Activated gamma-delta T cell (primary cell): ENCODE results near the gene RMRP.

ENCODE experiments used
- DNase-seq: peaks from one replicate; lab custom pipeline; 2025; lab: John Stamatoyannopoulos, UW

The RMRP gene

GRCh38 chr9:35686222-35687203 is 28.7 kb upstream of the RMRP start:
- no peak for DNase-seq

- DNase-seq: no peak
Measured at GRCh38 chr9:35685506-35685905, 27.7 kb upstream of the RMRP start.

GRCh38 chr9:35684921-35685320 is 27.1 kb upstream of the RMRP start:
- DNase-seq: no peak

GRCh38 chr9:35683323-35683722 is 25.5 kb upstream of the RMRP start:
- no peak for DNase-seq

- no peak for DNase-seq
Measured at GRCh38 chr9:35682520-35683315, 24.9 kb upstream of the RMRP start.

GRCh38 chr9:35682051-35682450 is 24.2 kb upstream of the RMRP start:
- no peak for DNase-seq

GRCh38 chr9:35681341-35682002 is 23.7 kb upstream of the RMRP start:
- no peak for DNase-seq

GRCh38 chr9:35680331-35681105 is 22.7 kb upstream of the RMRP start:
- DNase-seq: no peak

- DNase-seq: no peak
Measured at GRCh38 chr9:35679766-35680330, 22.0 kb upstream of the RMRP start.

GRCh38 chr9:35679091-35679490 is 21.3 kb upstream of the RMRP start:
- no peak for DNase-seq

GRCh38 chr9:35675732-35676392 is 18.0 kb upstream of the RMRP start:
- DNase-seq: no peak

- DNase-seq: no peak
Measured at GRCh38 chr9:35675204-35675603, 17.4 kb upstream of the RMRP start.

- DNase-seq: no peak
Measured at GRCh38 chr9:35674025-35674361, 16.2 kb upstream of the RMRP start.

GRCh38 chr9:35673132-35674024 is 15.6 kb upstream of the RMRP start, which contains the start of gene CA9:
Gene CA9 (plus strand): TSS chr9:35673928. CDS start chr9:35673960, 32 bp downstream.
- DNase-seq: no peak

- no peak for DNase-seq
Measured at GRCh38 chr9:35669331-35670145, 11.7 kb upstream of the RMRP start.

- DNase-seq: no peak
Measured at GRCh38 chr9:35667939-35668338, 10.1 kb upstream of the RMRP start.

GRCh38 chr9:35666549-35666948 is 8.7 kb upstream of the RMRP start:
- no peak for DNase-seq

GRCh38 chr9:35666045-35666444 is 8.2 kb upstream of the RMRP start:
- DNase-seq: no peak

- DNase-seq: no peak
Measured at GRCh38 chr9:35665471-35665818, 7.6 kb upstream of the RMRP start.
